Left cardiac atrium (tissue), 4 donors: ENCODE measurements around the gene ASXL1. TPM values are rescaled to one million over a fixed set of nuclear protein-coding genes. Genes with fewer than 3 reads are reported as not detected.

Experiments
- ATAC-seq, 2 donors: fragments of 200-7000 bp; cut with Tn5 transposase; one replicate each; pipeline ENCODE4 v1.9.1; 2020; ENCODE audit warnings: mild to moderate bottlenecking in 2 of 2, moderate library complexity in 2 of 2
- DNase-seq: peaks from one replicate; pipeline ENCODE4 v3.0.0-alpha.2; 2020
- intact Hi-C, 2 donors: fragments of 100-400 bp; cut with DNase I; formaldehyde crosslinking; loops; one replicate each; pipeline versions ENCODE4 v1.14.1 to v1.15.1; 2022 to 2023
- total RNA-seq, 2 donors: library from RNA; stranded (reverse); fragmentation: NEBNext Ultra II Directional; extraction: Animal tissue kit (Norgen Biotek cat#: 25700); gene quantifications; one replicate each; pipeline ENCODE4 v1.2.1, GENCODE V29; 2021
- donor health status: DM: no; HTN: yes; CAD: no.
- donor health status: DM: no; HTN: yes; CAD: no; lungs with severe emphysema.
- donor health status: DM: yes; HTN: yes; CAD: no.
- donor health status: Dilated cardiomyopathy.

The ASXL1 gene
- total RNA-seq, 2 donors from 2014 or later, result 32.1 to 49.0 TPM

GRCh38 chr20:32429343-32429742, 71.2 kb downstream of the ASXL1 start:
- no peak for ATAC-seq
- intact Hi-C loops, result no loop called here
- no peak for DNase-seq

DNA sequence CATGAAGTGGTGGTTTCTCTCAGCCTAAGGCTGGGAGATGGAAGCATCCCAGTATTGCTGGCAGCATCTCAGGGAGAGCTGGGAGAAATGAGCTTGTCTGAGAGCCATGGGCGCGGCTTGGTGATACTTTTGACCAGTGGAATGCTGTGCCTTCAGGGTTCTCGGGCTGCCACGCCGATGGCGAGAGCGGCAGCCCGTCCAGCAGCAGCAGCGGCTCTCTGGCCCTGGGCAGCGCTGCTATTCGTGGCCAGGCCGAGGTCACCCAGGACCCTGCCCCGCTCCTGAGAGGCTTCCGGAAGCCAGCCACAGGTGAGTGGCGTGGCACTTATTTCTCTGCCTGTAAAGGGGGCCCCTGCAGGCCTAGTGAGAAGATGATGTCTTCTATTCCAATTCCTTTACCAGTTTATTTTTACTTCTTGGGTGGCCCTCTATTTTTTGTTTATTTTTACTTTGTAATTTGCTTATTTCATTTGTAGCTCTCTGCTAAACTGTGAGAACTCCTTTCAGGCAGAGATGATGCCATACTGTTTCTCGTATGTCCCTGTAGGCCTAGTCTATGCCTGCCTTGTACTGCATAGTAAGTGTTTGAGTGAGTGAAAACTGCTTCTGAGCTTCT, 71.7 kb downstream of the ASXL1 start:
- intact Hi-C loops, result no loop called here
- DNase-seq (no peak), ATAC-seq (no peak)

GRCh38 chr20:32431457-32431856, 73.3 kb downstream of the ASXL1 start:
- ATAC-seq, result no peak

GRCh38 chr20:32432277-32432676, 74.1 kb downstream of the ASXL1 start:
- ATAC-seq (no peak), DNase-seq (no peak)
- intact Hi-C loops, result no loop called here

More at GRCh38 chr20:32431457-32431856, 73.3 kb downstream of the ASXL1 start:
- intact Hi-C loops, result no loop called here
- DNase-seq, result no peak

DNA sequence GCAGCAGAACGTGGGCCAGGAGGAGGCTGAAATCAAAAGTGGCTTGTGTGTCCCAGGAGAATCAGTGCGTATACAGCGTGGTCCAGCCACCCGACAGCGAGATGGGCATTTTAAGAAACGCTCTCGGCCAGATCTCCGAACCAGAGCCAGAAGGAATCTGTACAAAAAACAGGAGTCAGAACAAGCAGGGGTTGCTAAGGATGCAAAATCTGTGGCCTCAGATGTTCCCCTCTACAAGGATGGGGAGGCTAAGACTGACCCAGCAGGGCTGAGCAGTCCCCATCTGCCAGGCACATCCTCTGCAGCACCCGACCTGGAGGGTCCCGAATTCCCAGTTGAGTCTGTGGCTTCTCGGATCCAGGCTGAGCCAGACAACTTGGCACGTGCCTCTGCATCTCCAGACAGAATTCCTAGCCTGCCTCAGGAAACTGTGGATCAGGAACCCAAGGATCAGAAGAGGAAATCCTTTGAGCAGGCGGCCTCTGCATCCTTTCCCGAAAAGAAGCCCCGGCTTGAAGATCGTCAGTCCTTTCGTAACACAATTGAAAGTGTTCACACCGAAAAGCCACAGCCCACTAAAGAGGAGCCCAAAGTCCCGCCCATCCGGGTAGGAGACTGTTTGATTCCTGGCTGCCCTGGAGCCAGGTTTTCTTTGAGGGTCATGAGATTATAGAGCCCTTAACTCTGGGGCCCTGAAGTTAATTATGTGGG, 75.3 kb downstream of the ASXL1 start:
- intact Hi-C loops, result no loop called here
- DNase-seq (peak; percentile 59), ATAC-seq (peak; percentile 29 to 38)

- no peak for DNase-seq
- intact Hi-C loops, result no loop called here
- no peak for ATAC-seq
These were observed 76.3 kb downstream of the ASXL1 start for GRCh38 chr20:32434434-32434833.

DNA sequence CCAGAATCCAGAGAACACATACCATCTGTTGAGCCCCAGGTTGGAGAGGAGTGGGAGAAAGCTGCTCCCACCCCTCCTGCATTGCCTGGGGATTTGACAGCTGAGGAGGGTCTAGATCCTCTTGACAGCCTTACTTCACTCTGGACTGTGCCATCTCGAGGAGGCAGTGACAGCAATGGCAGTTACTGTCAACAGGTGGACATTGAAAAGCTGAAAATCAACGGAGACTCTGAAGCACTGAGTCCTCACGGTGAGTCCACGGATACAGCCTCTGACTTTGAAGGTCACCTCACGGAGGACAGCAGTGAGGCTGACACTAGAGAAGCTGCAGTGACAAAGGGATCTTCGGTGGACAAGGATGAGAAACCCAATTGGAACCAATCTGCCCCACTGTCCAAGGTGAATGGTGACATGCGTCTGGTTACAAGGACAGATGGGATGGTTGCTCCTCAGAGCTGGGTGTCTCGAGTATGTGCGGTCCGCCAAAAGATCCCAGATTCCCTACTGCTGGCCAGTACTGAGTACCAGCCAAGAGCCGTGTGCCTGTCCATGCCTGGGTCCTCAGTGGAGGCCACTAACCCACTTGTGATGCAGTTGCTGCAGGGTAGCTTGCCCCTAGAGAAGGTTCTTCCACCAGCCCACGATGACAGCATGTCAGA, 77.4 kb downstream of the ASXL1 start:
- DNase-seq (no peak), ATAC-seq (no peak)
- intact Hi-C loops, result no loop called here

DNA sequence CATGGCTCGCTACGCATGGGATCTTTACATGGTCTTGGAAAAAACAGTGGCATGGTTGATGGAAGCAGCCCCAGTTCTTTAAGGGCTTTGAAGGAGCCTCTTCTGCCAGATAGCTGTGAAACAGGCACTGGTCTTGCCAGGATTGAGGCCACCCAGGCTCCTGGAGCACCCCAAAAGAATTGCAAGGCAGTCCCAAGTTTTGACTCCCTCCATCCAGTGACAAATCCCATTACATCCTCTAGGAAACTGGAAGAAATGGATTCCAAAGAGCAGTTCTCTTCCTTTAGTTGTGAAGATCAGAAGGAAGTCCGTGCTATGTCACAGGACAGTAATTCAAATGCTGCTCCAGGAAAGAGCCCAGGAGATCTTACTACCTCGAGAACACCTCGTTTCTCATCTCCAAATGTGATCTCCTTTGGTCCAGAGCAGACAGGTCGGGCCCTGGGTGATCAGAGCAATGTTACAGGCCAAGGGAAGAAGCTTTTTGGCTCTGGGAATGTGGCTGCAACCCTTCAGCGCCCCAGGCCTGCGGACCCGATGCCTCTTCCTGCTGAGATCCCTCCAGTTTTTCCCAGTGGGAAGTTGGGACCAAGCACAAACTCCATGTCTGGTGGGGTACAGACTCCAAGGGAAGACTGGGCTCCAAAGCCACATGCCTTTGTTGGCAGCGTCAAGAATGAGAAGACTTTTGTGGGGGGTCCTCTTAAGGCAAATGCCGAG, 78.2 kb downstream of the ASXL1 start:
- ATAC-seq, result no peak
- no peak for DNase-seq
- intact Hi-C loops, result no loop called here

DNA sequence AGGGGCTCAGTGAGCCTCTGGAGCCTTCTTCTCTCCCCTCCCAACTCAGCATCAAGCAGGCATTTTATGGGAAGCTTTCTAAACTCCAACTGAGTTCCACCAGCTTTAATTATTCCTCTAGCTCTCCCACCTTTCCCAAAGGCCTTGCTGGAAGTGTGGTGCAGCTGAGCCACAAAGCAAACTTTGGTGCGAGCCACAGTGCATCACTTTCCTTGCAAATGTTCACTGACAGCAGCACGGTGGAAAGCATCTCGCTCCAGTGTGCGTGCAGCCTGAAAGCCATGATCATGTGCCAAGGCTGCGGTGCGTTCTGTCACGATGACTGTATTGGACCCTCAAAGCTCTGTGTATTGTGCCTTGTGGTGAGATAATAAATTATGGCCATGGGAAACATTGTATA, 78.8 kb downstream of the ASXL1 start:
- no peak for DNase-seq
- intact Hi-C loops, result no loop called here
- no peak for ATAC-seq

DNA sequence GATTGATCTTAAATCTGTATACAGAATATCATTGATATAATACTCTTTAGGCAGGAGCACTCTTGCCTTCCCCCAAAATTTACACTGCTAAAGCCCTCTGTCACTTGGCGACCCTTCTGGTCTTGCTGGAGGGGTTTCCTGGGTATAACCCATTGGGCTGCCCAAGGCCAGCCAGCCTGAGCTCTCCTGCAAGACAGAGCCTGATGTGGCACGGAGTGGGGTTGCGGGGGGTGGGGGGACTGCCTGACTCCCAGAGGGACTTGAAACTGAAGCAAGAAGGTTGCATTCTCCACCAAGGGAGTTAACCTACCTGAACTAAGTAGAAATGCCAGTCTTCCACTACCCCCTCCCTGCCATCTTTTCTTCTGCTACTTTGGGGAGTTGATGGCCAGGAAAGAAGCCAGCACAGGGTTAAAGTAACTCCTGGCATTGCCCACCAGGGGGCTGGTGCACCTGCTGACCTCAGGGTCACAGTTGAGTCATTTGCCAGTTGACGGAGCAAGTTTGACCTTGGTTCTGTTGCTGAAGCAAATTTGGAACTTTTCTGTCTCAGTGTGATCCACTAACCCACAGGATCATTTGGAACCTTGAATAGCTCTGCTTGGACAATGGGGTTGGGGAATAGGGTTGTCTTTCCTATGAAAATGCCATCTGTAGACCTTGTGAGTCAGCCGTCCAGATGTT, 79.4 kb downstream of the ASXL1 start:
- intact Hi-C loops, result no loop called here
- ATAC-seq (no peak), DNase-seq (no peak)

- intact Hi-C loops, result no loop called here
- no peak for ATAC-seq
- no peak for DNase-seq
These were observed 80.3 kb downstream of the ASXL1 start for GRCh38 chr20:32438331-32438858.

GRCh38 chr20:32439132-32439829, 81.2 kb downstream of the ASXL1 start:
- intact Hi-C loops, result no loop called here
- ATAC-seq, result peak; percentile 22 to 35
- no peak for DNase-seq

- intact Hi-C loops, result no loop called here
- DNase-seq (no peak), ATAC-seq (no peak)
These were observed 82.1 kb downstream of the ASXL1 start for GRCh38 chr20:32440069-32440757.

- no peak for DNase-seq
- no peak for ATAC-seq
- intact Hi-C loops, result no loop called here
These were observed 82.6 kb downstream of the ASXL1 start for GRCh38 chr20:32440758-32441078.

- ATAC-seq, result no peak
- intact Hi-C loops, result no loop called here
- no peak for DNase-seq
These were observed 83.5 kb downstream of the ASXL1 start for GRCh38 chr20:32441638-32442037.

DNA sequence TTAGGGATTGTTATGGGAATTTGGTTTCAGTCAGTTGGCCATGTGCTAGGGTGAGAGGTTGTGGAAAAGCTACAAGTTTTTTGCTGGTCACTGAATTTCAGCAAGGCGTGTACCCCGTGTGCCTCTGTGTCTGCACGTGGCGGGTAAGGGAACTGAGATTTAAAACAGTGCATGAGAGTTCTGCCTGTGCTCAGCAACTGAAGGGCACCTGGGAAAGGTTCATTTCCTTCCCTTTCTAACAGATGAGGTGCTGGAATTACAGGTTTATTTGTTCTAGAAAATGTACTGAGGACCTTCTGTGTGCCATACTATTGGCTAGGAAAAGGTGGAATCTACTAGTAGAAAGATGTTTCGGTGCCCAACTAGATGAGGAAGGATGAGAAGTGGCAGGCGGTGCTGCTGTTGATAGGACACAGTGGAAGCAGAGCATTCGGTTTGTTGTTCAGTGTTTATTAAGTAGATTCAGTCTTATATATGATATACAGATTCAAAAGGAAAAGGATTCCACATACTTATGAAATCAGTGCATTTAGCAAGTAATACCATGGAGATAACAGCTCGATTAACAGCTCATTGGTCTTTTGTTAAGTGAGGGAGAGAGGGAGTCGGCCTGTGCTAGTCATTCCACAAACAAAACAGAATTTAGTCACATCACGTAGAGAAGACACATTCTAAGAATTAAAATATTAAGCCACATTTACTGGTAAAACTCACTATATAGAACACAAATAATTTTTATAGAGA, 84.7 kb downstream of the ASXL1 start:
- intact Hi-C loops, result no loop called here
- no peak for ATAC-seq
- DNase-seq, result no peak

DNA sequence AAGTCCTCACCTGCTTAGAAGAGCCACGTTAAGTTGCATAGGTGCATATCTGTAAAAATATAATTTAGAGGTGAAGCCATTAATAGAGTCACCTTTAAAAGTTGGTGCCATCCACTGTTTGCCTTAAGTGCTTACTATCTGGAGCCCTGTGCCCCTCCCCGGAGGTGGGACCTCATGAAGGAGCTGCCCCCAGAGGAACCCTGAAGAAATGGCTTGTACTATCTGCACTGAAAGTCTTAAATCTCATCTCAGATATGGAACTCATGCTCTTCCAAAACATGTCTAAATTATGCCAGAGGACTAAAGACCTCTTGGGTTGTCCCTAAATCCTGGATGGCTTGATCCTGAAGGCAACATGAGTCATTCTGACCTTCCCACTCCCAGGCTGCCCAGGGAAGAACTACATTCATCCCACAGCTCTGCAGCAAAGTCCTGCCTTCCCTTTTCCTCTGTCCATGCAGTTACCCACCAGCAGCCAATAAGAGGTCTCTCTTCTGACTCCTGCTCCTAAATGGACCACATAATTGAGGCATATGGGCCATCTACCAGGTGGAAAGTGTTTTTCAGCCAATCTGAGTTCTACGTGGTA, 85.3 kb downstream of the ASXL1 start:
- DNase-seq (no peak), ATAC-seq (no peak)
- intact Hi-C loops, result no loop called here
